Activated CD8-positive, alpha-beta memory T cell treated with anti-CD3 and anti-CD28 coated beads, Interleukin-2, amount 50 U/mL, for 1 hour (primary cell): ENCODE results near the gene LMAN2L.

ENCODE experiments used
- DNase-seq: peaks from one replicate; pipeline ENCODE4 v3.0.0-alpha.2; 2020; ENCODE audit errors: extremely low read depth

Gene LMAN2L

GRCh38 chr2:96703021-96703751, 36.7 kb downstream of the LMAN2L start:
- no peak for DNase-seq

GRCh38 chr2:96702098-96702785, 37.6 kb downstream of the LMAN2L start:
- no peak for DNase-seq

- no peak for DNase-seq
Observed at GRCh38 chr2:96701636-96702035, 38.2 kb downstream of the LMAN2L start.

GRCh38 chr2:96700086-96700485, 39.8 kb downstream of the LMAN2L start:
- no peak for DNase-seq

- DNase-seq = no peak
Observed at GRCh38 chr2:96699621-96700020, 40.2 kb downstream of the LMAN2L start.

- DNase-seq = no peak
Observed at GRCh38 chr2:96699021-96699420, 40.8 kb downstream of the LMAN2L start.

- DNase-seq = no peak
Observed at GRCh38 chr2:96698221-96698861, 41.5 kb downstream of the LMAN2L start.

GRCh38 chr2:96697476-96697875, 42.4 kb downstream of the LMAN2L start:
- no peak for DNase-seq

GRCh38 chr2:96695602-96696001, 44.3 kb downstream of the LMAN2L start:
- no peak for DNase-seq

GRCh38 chr2:96694816-96695455, 44.9 kb downstream of the LMAN2L start:
- DNase-seq = no peak

GRCh38 chr2:96694279-96694678, 45.6 kb downstream of the LMAN2L start:
- no peak for DNase-seq

- no peak for DNase-seq
Observed at GRCh38 chr2:96693286-96694200, 46.3 kb downstream of the LMAN2L start.

- no peak for DNase-seq
Observed at GRCh38 chr2:96692094-96692971, 47.5 kb downstream of the LMAN2L start.

- DNase-seq = no peak
Observed at GRCh38 chr2:96691022-96691612, 48.7 kb downstream of the LMAN2L start.

GRCh38 chr2:96690306-96691021, 49.4 kb downstream of the LMAN2L start:
- no peak for DNase-seq

GRCh38 chr2:96689431-96689991, 50.4 kb downstream of the LMAN2L start:
- DNase-seq = no peak

GRCh38 chr2:96688649-96689430, 51.0 kb downstream of the LMAN2L start:
- DNase-seq = no peak
